HG02973 (cell line): ENCODE results near the gene ZNF280A.
"Not testable (repeated sequence)": the region's sequence is repeated elsewhere in the genome, so short reads cannot be mapped to it uniquely, and the experiment has no call there.

Experiments
- ATAC-seq: cut with Tn5 transposase; IDR thresholded peaks from one replicate; pipeline ENCODE4 v1.9.1; 2021; ENCODE audit warnings: moderate library complexity; ENCODE audit not compliant: unreplicated experiment

Gene ZNF280A

DNA sequence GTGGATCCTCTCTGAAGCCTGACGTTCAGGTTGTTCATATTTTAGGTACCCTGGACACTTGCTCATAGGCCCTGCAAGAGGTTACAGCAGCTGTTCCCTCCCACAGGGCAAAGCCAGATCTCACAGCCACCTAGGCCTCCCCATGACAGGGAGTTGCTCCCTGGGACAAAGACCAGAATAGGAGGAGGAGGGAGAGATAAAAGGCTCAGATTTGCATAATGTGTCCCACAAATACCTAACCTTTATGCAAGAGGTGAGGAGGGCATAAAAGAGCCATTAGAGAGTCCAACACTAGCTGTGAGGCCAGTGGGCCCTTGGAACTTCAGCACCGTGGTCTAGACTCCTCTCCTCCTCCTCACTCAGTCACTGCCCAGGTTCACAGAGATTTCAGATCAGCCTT lies 45.3 kb downstream of the ZNF280A start:
- ATAC-seq = no peak

- not testable (repeated sequence) for ATAC-seq
Measured at GRCh38 chr22:22471104-22471503, 49.0 kb downstream of the ZNF280A start.

DNA sequence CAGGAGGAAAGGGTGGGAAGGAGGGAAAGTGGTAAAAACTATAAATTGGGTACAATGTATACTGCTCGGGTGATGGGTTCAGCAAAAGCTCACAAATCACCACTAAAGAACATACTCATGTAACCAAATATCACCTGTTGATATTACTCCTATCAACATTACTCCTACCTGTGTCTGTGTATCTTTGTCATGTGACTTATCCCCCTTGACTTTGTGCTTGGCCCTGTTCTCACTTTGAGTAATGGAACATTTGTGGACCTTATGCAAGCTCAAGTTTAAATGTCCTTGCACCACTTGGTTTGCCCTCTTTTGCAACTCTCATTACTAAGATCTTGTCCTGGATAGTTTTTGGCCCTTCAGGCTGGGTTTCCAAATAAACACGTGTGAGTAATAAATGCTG lies 50.5 kb downstream of the ZNF280A start:
- ATAC-seq = no peak

DNA sequence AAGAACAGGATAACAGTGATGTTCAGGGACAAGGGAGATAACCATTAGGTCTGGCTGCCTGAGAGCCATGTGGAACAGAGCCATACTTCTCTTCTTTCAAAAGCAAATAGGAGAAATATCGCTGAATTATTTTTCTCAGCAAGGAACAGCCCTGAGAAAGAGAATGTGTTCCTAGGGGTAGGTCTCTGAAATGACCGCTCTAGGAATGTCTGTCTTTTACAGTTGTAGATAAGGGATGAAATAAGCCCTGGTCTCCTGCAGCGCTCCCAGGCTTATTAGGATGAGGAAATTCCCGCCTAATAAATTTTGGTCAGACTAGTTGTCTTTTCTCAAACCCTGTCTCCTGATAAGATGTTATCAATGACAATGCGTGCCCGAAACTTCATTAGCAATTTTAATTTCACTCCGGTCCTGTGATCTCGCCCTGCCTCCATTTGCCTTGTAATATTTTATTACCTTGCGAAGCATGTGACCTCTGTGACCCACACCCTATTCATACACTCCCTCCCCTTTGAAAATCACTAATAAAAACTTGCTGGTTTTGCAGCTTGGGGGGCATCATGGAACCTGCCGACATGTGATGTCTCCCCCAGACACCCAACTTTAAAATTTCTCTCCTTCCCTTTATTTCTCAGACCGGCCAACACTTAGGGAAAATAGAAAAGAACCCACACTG lies 51.1 kb downstream of the ZNF280A start:
- not testable (repeated sequence) for ATAC-seq

GRCh38 chr22:22467112-22467511 lies 53.0 kb downstream of the ZNF280A start:
- no peak for ATAC-seq

DNA sequence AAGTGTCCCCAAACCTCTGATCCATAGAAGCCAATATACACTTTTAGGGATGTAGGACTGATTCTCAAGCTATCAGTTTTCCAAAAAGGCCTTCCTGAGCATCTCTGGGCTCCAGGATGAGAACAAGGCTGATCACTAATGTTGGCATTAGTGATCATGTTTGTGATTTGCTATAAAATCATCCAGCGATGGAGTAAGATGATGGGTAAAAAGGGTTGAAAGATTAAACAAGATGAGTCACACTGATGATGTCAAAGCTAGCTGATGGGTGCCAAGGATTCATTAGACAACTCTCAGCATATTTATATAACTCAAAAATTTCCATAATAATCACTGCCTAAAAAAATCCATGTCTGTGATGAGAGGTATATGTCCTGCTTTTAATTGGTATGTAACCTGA lies 54.3 kb downstream of the ZNF280A start:
- ATAC-seq = no peak

DNA sequence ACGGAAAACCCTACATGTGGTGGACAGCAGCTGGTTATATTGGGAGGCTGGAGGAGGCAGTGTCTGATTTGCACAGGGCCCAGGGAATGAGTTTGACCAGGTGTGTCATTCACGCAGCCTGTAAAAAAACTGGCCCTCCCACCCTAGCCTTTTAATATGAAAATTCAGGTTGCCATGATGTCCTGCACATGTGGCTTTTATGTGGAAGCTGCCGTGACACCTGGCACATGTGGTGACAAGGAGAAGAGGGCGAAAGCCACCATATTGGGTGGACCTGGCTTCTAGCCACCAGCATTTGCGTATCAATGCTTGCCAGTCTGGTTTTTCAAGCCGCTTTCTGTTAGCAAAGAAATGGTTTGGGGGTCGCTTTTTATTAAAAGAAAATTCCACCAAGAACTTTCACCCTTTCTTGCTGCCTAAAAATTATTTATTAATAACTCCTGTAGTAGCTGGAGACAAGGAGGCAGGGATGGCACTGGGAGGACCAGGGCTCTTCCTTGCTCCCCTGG lies 54.9 kb downstream of the ZNF280A start:
- ATAC-seq = no peak

- no peak for ATAC-seq
Measured at GRCh38 chr22:22464541-22465054, 55.5 kb downstream of the ZNF280A start.

DNA sequence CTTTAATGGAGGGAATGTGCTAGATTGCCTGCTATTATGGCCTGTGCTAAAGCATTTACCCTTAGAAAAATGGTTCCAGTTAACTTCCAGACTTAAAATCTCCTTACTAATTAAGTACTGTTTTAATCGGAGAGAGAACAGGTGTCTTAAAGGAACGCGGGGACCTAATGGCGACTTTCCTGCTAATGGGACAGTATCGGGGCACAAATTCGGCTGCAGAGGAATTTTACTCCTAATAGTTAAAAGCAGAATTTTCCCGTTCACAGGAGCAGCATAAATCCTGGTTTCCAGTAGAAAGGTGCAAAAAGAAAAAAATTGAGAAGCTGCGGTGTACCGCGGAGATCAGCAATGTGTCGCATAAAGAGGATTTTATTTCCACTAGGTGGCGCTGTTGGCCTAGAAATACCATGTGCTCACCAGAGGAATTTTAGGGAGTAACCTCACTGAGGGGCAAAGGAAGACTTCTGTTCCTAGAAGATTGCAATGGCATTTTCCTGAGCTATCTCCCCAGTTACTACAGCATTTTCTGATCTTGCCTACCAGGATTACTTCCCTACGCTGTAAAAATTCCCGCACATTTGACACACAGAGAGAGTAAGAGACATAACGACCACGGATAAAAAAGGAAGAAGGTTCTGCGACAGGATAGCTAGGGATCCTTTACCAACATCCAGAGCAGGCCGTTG lies 56.1 kb downstream of the ZNF280A start:
- no peak for ATAC-seq
